B cell (primary cell): ENCODE measurements around the gene CFAP141. TPM values are rescaled to one million over a fixed set of nuclear protein-coding genes. Genes with fewer than 3 reads are reported as not detected.
A peak's percentile ranks its signal among the peaks of the same experiment; 100 is the strongest.

ENCODE experiments used
- ATAC-seq: fragments of 200-7000 bp; cut with Tn5 transposase; one replicate; pipeline ENCODE4 v1.10.0; 2021; ENCODE audit warnings: low read depth, mild to moderate bottlenecking, moderate number of reproducible peaks, moderate library complexity
- CTCF ChIA-PET: fragments of 350-600 bp; sonication (Branson Sonifier 250); formaldehyde crosslinking; loops from one replicate; lab custom pipeline; 2021; ENCODE audit warnings: antibody characterized with exemption, inconsistent platforms; lab: Charles Lee
- POLR2A ChIA-PET: fragments of 350-600 bp; sonication (Branson Sonifier 250); formaldehyde crosslinking; loops from one replicate; lab custom pipeline; 2021; ENCODE audit warnings: antibody characterized with exemption; lab: Charles Lee
- DNase-seq: peaks from one replicate; pipeline ENCODE4 v3.0.0; 2013
- H2AFZ ChIP-seq: 2 replicates; pipeline ENCODE4 v1.6.1; 2012; ENCODE audit warnings: mild to moderate bottlenecking, low read depth, low read length; ENCODE audit not compliant: insufficient read depth, poor library complexity, severe bottlenecking
- H3K27ac ChIP-seq, 2 donors: 1 replicate in 1 of 2; 2 replicates in 1 of 2; pipeline ENCODE4 v1.5.1; 2012 to 2013; ENCODE audit warnings: low read length in 2 of 2, mild to moderate bottlenecking in 2 of 2, moderate library complexity in 1 of 2
- H3K27me3 ChIP-seq, 4 experiments: fragments of 200-600 bp in 1 of 4; sonication (generic) in 1 of 4; replicated peaks in 1 of 4; 1 replicate in 2 of 4; 2 replicates in 2 of 4; pipeline versions ENCODE4 v1.6.1 to v1.7.0; 2013 to 2016; ENCODE audit warnings: low read length in 3 of 4, mild to moderate bottlenecking in 2 of 4, mixed read lengths in 1 of 4, moderate library complexity in 1 of 4; ENCODE audit not compliant: insufficient read depth in 4 of 4, control insufficient read depth in 3 of 4; ENCODE audit errors: control extremely low read depth in 1 of 4
- H3K36me3 ChIP-seq, 2 experiments: replicated peaks in 1 of 2; 1 replicate in 1 of 2; 2 replicates in 1 of 2; pipeline versions ENCODE4 v1.6.1 to v1.7.1; 2013; ENCODE audit warnings: low read length in 1 of 2; ENCODE audit not compliant: insufficient read depth in 2 of 2, control insufficient read depth in 1 of 2; ENCODE audit errors: control extremely low read depth in 1 of 2, extremely low read depth in 1 of 2
- H3K4me1 ChIP-seq, 2 donors: fragments of 200-600 bp in 1 of 2; sonication (generic) in 1 of 2; 1 replicate in 1 of 2; 2 replicates in 1 of 2; pipeline versions ENCODE4 v1.5.1 to v1.6.1; 2013 to 2017; ENCODE audit warnings: low read length in 2 of 2; ENCODE audit not compliant: control insufficient read depth in 2 of 2, insufficient read depth in 2 of 2
- H3K4me2 ChIP-seq: replicated peaks from 2 replicates; pipeline ENCODE3; 2012; ENCODE audit warnings: mild to moderate bottlenecking, low read depth, low read length; ENCODE audit not compliant: poor library complexity, severe bottlenecking
- H3K4me3 ChIP-seq, 5 experiments: fragments of 200-600 bp in 1 of 5; sonication (generic) in 1 of 5; 1 replicate in 3 of 5; 2 replicates in 2 of 5; pipeline versions ENCODE4 v1.5.1 to v1.7.0; 2011 to 2016; ENCODE audit warnings: low read length in 4 of 5, mild to moderate bottlenecking in 4 of 5, low read depth in 2 of 5, control low read depth in 1 of 5, moderate library complexity in 1 of 5; ENCODE audit not compliant: insufficient read depth in 1 of 5; ENCODE audit errors: control extremely low read depth in 1 of 5, extremely low read depth in 1 of 5
- H3K79me2 ChIP-seq: fragments of 200-600 bp; sonication (generic); one replicate; pipeline ENCODE4 v1.6.0; 2016; ENCODE audit warnings: low read length; ENCODE audit not compliant: control insufficient read depth, insufficient read depth
- H3K9ac ChIP-seq: fragments of 200-600 bp; sonication (generic); 2 replicates; pipeline ENCODE4 v1.6.1; 2017; ENCODE audit warnings: mild to moderate bottlenecking, low read length, moderate library complexity
- H3K9me3 ChIP-seq, 3 donors: one replicate each; pipeline versions ENCODE4 v1.6.1 to v1.7.1; 2013; ENCODE audit warnings: low read length in 2 of 3; ENCODE audit not compliant: control insufficient read depth in 2 of 3, insufficient read depth in 1 of 3; ENCODE audit errors: control extremely low read depth in 1 of 3
- H4K20me1 ChIP-seq: 2 replicates; pipeline ENCODE4 v1.6.0; 2012; ENCODE audit warnings: mild to moderate bottlenecking, low read length; ENCODE audit not compliant: insufficient read depth, control insufficient read depth, poor library complexity, severe bottlenecking
- H3K27ac Mint-ChIP-seq: one replicate; pipeline ENCODE4 v1.8.0; 2021; ENCODE audit warnings: mixed read lengths
- H3K27me3 Mint-ChIP-seq: one replicate; pipeline ENCODE4 v1.8.0; 2021; ENCODE audit warnings: mixed read lengths
- H3K4me1 Mint-ChIP-seq: one replicate; pipeline ENCODE4 v1.8.0; 2021; ENCODE audit warnings: mixed read lengths
- H3K4me3 Mint-ChIP-seq: one replicate; pipeline ENCODE4 v1.8.0; 2021; ENCODE audit warnings: mixed read lengths
- H3K9me3 Mint-ChIP-seq: one replicate; pipeline ENCODE4 v1.8.0; 2022; ENCODE audit warnings: mixed read lengths; ENCODE audit not compliant: insufficient read depth
- CTCF ChIP-seq: fragments of 200-600 bp; IDR thresholded peaks from one replicate; pipeline ENCODE4 v1.8.0; 2022; ENCODE audit warnings: antibody characterized with exemption, mild to moderate bottlenecking
- EZH2 ChIP-seq: IDR thresholded peaks from 2 replicates; pipeline ENCODE4 v1.6.1; 2012; ENCODE audit warnings: borderline replicate concordance, low read depth, mild to moderate bottlenecking, moderate library complexity, low read length; ENCODE audit not compliant: insufficient read depth, poor library complexity, severe bottlenecking
- WGBS: methylation state at CpG from one replicate; pipeline ENCODE4 v1.1.5; 2013; ENCODE audit warnings: missing lambda C conversion rate; ENCODE audit not compliant: insufficient coverage; 5-methylcytosine and 5-hydroxymethylcytosine counted together
- intact Hi-C: fragments of 100-400 bp; cut with micrococcal nuclease; formaldehyde crosslinking; loops from one replicate; pipeline ENCODE4 v1.10.0; 2022
- polyA plus RNA-seq: library from polyadenylated mRNA; depleted of rRNA; stranded (reverse); fragments of >200 nt; gene quantifications from 2 replicates; pipeline ENCODE4 v1.2.3, GENCODE V29; 2012
- total RNA-seq, 2 donors: library from RNA; stranded (reverse); fragments of 120-200 nt in 1 of 2; gene quantifications; 1 replicate in 1 of 2; 2 replicates in 1 of 2; pipeline versions ENCODE4 v1.2.3 to v1.2.4, GENCODE V29; 2013 to 2022

The CFAP141 gene
- total and polyA plus RNA-seq, 2 donors (not counting 1 experiment from before 2014, with no cell fraction given): not detected

- H3K27ac Mint-ChIP-seq: no peak within 1 kb of the TSS
Measured at GRCh38 chr1:154191990-154192461, 14.1 kb downstream of the CFAP141 start, which contains the start of gene TPM3. TSS of gene TPM3 (minus strand) at chr1:154192100. CDS start at chr1:154192018, 82 bp downstream.

More at GRCh38 chr1:154191990-154192461, 14.1 kb downstream of the CFAP141 start, which contains the start of gene TPM3:
- no peak within 1 kb of the TSS for H3K9ac ChIP-seq
- no peaks in the 10 kb centered on the region for H3K9me3 Mint-ChIP-seq
- no peak within 1 kb of the TSS for H3K27ac ChIP-seq
- ChIA-PET CTCF (interaction anchor here (0.8 kb wide), 2 partner anchors 22 to 35 kb away, joined by 3 read pairs; no protein-coding TSS in a partner anchor), POLR2A (no interaction called here)
- no peaks in the 10 kb centered on the region for H4K20me1 ChIP-seq
- H3K79me2 ChIP-seq: no peaks in the 10 kb centered on the region
- WGBS: no CpG with 5 or more reads among the region's 1 CpG
- H3K4me3 Mint-ChIP-seq: no peak within 1 kb of the TSS
- ATAC-seq (peak; percentile 17), DNase-seq (no peak)
- H3K4me1 ChIP-seq: peaks cover 0 to 9% of the 10 kb centered on the region in 2 donors
- no peak within 1 kb of the TSS for H3K4me3 ChIP-seq
- H2AFZ ChIP-seq: no peak within 1 kb of the TSS
- H3K9me3 ChIP-seq: no peaks in the 10 kb centered on the region
- no peak within 1 kb of the TSS for H3K4me2 ChIP-seq
- peaks cover 0 to 18% (median 7%) of the 10 kb centered on the region in 4 experiments for H3K27me3 ChIP-seq
- peaks cover 35% of the 10 kb centered on the region for H3K27me3 Mint-ChIP-seq
- H3K4me1 Mint-ChIP-seq: no peaks in the 10 kb centered on the region
- no peaks in the 10 kb centered on the region for H3K36me3 ChIP-seq
- intact Hi-C loops: no loop called here
- TF ChIP-seq CTCF (no peak), EZH2 (no peak)
